ENCODE measurements around the gene B3GNT9.

- no peak for TF ChIP-seq CTCF (IDR thresholded peaks at IDR 0.05)
- TF ChIP-seq POLR2AphosphoS5 (IDR thresholded peaks at IDR 0.05) = no peak
Measured at GRCh38 chr16:67117716-67118115, 33.1 kb downstream of the B3GNT9 start.

Data from breast epithelium (tissue), 3 donors.